ENCODE measurements around the gene NDUFS2. TPM values are rescaled to one million over a fixed set of nuclear protein-coding genes. Genes with fewer than 3 reads are reported as not detected.
A peak's percentile ranks its signal among the peaks of the same experiment; 100 is the strongest.

The NDUFS2 gene
- total and polyA plus RNA-seq, 9 of the 15 experiments (the other 6 are each of a cell fraction or from before 2014, with no cell fraction given) = 70.0 to 176 (median 141) TPM

GRCh38 chr1:161258439-161259344 is 56.5 kb downstream of the NDUFS2 start, which contains the start of gene PCP4L1:
Gene PCP4L1 (plus strand): TSS chr1:161258745. CDS start chr1:161258975, 230 bp downstream.
- in situ Hi-C loops (cut with MboI) = no loop called here
- H3K27me3 ChIP-seq (ENCODE audit: control insufficient read depth in 2 of 2, insufficient read depth in 2 of 2, low read length in 2 of 2) = peaks cover 30 to 35% of the 10 kb centered on the region in 2 experiments; a peak in 4 of 5 replicates
- no peak within 1 kb of the TSS for H3K27ac ChIP-seq (ENCODE audit: extremely low read depth, low read depth, low read length)
- no peak within 1 kb of the TSS for H2AFZ ChIP-seq (ENCODE audit: low read depth, low read length)
- intact Hi-C loops (cut with micrococcal nuclease) = no loop called here
- H3K4me2 ChIP-seq (ENCODE audit: insufficient read depth, low read length) = no peak within 1 kb of the TSS
- DNase-seq (ENCODE audit: extremely low read depth in 1 of 4, low spot score in 3 of 4) (no peak), FAIRE-seq (no peak), ATAC-seq (peak; percentile 75)
- TF ChIP-seq TFAM (CRISPR knock-in tag; conservative IDR thresholded peaks at IDR 0.05) = no peak
- peak; percentile 7 for TF ChIP-seq NFYB (IDR thresholded peaks at IDR 0.05; ENCODE audit: extremely low read depth, insufficient read length)
- TF ChIP-seq MECOM (CRISPR knock-in tag; IDR thresholded peaks at IDR 0.05) = no peak
- TF ChIP-seq NR2F6 (CRISPR knock-in tag; IDR thresholded peaks at IDR 0.05) = no peak
- no peak for TF ChIP-seq ZNF785 (CRISPR knock-in tag; IDR thresholded peaks at IDR 0.05)
- peak; percentile 93 for TF ChIP-seq PKNOX1 (IDR thresholded peaks at IDR 0.05)
- no peak for TF ChIP-seq ELK3 (CRISPR knock-in tag; IDR thresholded peaks at IDR 0.05)
- no peaks in the 10 kb centered on the region for H3K9me1 ChIP-seq (ENCODE audit: control insufficient read depth, insufficient read depth, low read length)
- H3K4me3 ChIP-seq = no peak within 1 kb of the TSS
- no TSS peak for BruUV-seq (replicated peaks)
- no peaks in the 10 kb centered on the region for H3K79me2 ChIP-seq (ENCODE audit: control insufficient read depth, insufficient read depth, low read length)
- no peaks in the 10 kb centered on the region for H4K20me1 ChIP-seq (replicated peaks; ENCODE audit: control insufficient read depth, insufficient read depth, low read length)
- POLR2A ChIA-PET = interaction anchor here (0.8 to 1.5 kb wide), 3 partner anchors 9 to 16 kb away, joined by 4 to 5 read pairs (median 5); no protein-coding TSS in a partner anchor
- CTCF ChIA-PET (ENCODE audit: low intra/inter-chr PET ratio) = no interaction called here
- WGBS (ENCODE audit: insufficient coverage, low coverage, missing lambda C conversion rate) = 18% methylated on average over 38 of the region's 62 CpGs
- no peak within 1 kb of the TSS for H3K9ac ChIP-seq (ENCODE audit: insufficient read depth in 1 of 2, low read depth in 2 of 2, low read length in 2 of 2)
- no peaks in the 10 kb centered on the region for H3K36me3 ChIP-seq (ENCODE audit: control insufficient read depth, insufficient read depth, low read length)
- peaks cover 2% of the 10 kb centered on the region; the same call in 1 of the 2 replicates for H3K9me3 ChIP-seq (replicated peaks; ENCODE audit: control insufficient read depth, insufficient read depth, low read depth, low read length)
- peaks cover 0 to 7% of the 10 kb centered on the region in 2 experiments; a peak in 3 of 5 replicates for H3K4me1 ChIP-seq (replicated peaks in 1 of 2; ENCODE audit: control insufficient read depth in 2 of 2, insufficient read depth in 2 of 2, low read length in 2 of 2)
